RCC 7860 (cell line): ENCODE data around the gene FAM162B.
"Not testable (repeated sequence)": the region's sequence is repeated elsewhere in the genome, so short reads cannot be mapped to it uniquely, and the experiment has no call there.

ENCODE experiments used
- DNase-seq: peaks from one replicate; pipeline ENCODE4 v3.0.0-alpha.2; 2015; ENCODE audit warnings: low spot score
- FAIRE-seq: peaks from 2 replicates; lab custom pipeline; 2012; peaks lifted over from hg19 to GRCh38; lab: Jason Lieb, UNC

The FAM162B gene

GRCh38 chr6:116737004-116737403 is 28.5 kb downstream of the FAM162B start:
- DNase-seq (no peak), FAIRE-seq (no peak)

DNA sequence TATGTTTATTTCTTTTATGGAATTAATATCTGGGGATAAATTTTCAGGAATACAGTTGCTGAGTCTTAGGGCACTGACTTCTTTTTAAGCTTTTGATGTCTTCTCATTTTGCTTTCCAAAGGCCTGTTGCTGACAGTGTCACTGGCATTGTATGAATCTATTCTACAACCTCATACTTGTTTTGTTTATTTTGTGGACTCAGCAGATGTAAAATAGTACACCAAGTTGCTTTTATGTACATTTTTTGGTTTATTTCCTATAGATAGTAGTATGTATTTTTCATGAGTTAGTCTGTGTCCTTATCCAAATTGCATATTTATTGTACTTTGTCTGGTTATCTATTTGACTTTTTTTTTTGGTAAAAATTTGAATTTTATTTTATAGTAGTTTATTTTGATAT is 35.0 kb downstream of the FAM162B start:
- no peak for FAIRE-seq
- DNase-seq, result no peak

- FAIRE-seq, result no peak
Measured at GRCh38 chr6:116726947-116727346, 38.6 kb downstream of the FAM162B start.

GRCh38 chr6:116714761-116715160 is 50.8 kb downstream of the FAM162B start:
- FAIRE-seq, result no peak
- DNase-seq, result no peak

More at GRCh38 chr6:116726947-116727346, 38.6 kb downstream of the FAM162B start:
- DNase-seq, result no peak

DNA sequence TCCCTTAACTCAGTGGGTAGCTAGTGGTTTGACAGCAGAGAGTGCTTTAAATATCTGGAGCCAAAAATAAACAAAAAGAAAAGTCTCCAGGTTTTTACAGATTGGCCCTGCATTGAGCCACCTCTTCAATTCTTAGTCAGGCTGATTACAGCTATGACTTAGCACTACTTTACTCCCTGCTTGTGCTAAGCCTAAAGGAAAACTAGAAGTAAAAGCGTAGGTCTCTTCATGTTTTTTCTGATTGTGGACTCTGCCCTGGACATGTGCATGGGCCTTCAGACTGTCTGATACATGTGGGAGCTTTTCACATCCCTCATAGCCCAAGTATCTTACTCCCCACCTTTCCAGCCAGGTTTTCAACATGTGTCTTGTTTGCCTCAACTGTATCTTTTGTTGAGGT is 51.2 kb downstream of the FAM162B start:
- DNase-seq (no peak), FAIRE-seq (no peak)

DNA sequence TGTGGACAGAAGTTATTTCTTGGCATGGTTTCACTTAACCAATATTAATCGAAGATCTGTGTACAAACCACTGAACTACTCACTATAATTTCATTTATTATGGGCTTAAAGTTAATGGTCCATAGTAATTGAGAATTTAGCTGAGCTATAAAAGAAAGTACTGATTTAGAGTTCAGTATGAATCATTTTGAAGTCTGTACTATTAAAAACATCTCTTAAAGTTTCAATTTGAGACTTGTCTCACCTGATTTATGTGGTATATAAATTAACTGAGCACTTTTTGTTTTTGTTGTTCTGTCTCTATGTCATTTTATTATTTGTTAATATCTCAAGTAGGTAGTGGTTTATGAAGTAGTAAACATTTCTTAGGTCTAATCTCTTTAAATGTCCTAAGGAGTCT is 59.6 kb downstream of the FAM162B start:
- FAIRE-seq, result no peak
- DNase-seq, result no peak

DNA sequence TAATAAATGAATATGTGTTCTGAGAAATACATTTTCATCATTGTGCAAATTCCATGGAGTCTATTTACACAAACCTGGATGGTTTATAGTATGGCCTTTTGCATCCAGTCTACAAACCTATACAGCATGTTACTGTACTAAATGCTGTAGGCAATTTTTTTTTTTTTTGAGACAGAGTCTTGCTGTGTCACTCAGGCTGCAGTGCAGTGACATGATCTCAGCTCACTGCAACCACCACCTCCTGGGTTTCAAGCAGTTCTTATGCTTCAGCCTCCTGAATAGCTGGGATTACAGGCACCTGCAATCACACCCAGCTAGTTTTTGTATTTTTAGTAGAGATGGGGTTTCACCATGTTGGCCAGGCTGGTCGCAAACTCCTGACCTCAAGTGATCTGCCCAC is 61.6 kb downstream of the FAM162B start:
- not testable (repeated sequence) for FAIRE-seq, DNase-seq
